ENCODE results near the gene PSMA8. TPM values are rescaled to one million over a fixed set of nuclear protein-coding genes. Genes with fewer than 3 reads are reported as not detected.

PSMA8 gene
- total RNA-seq, 1 donor from 2014 or later, result not detected

GRCh38 chr18:26175481-26175880, 41.8 kb downstream of the PSMA8 start:
- no peak for TF ChIP-seq CTCF (conservative IDR thresholded peaks at IDR 0.05; ENCODE audit: low read depth, low read length)
- H3K4me3 ChIP-seq (ENCODE audit: low read depth, low read length), result no peak overlapping the region
- no peak for DNase-seq (ENCODE audit: low read depth)

- H3K4me3 ChIP-seq (ENCODE audit: low read depth, low read length), result no peak overlapping the region
- no peak for TF ChIP-seq CTCF (conservative IDR thresholded peaks at IDR 0.05; ENCODE audit: low read depth, low read length)
Observed at GRCh38 chr18:26176134-26176533, 42.5 kb downstream of the PSMA8 start.

GRCh38 chr18:26181343-26181826, 47.7 kb downstream of the PSMA8 start:
- no peak overlapping the region for H3K4me3 ChIP-seq (ENCODE audit: low read depth, low read length)
- no peak for TF ChIP-seq CTCF (conservative IDR thresholded peaks at IDR 0.05; ENCODE audit: low read depth, low read length)
- DNase-seq (ENCODE audit: low read depth), result no peak

More at GRCh38 chr18:26176134-26176533, 42.5 kb downstream of the PSMA8 start:
- no peak for DNase-seq (ENCODE audit: low read depth)

DNA sequence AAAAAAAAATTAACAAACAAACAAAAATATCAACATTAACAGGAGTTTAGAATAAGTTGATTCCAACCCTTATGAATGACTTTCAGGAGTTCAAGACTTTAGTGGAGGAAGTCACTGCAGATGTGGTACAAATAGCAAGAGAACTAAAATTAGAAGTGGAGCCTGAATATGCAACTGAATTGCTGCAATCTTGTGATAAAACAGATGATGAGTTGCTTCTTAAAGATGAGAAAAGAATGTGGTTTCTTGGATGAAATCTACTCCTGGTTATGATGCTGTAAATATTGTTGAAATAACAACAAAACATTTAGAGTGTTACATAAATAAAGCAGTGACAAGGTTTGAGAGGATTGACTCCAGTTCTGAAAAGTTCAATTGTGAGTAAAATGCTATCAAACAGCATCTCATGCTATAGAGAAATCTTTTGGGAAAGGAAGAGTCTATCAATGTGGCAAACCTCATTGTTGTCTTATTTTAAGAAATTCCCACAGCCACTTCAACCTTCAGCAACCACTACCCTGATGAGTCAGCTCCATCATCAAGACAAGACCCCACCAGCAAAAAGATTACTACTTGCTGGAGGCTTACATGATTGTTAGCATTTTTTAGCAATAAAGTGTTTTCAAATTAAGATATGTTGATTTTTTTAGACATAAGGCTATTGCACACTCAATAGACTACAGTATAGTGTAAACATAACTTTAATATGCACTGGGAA, 49.9 kb downstream of the PSMA8 start:
- no peak for TF ChIP-seq CTCF (conservative IDR thresholded peaks at IDR 0.05; ENCODE audit: low read depth, low read length)
- no peak for DNase-seq (ENCODE audit: low read depth)
- no peak overlapping the region for H3K4me3 ChIP-seq (ENCODE audit: low read depth, low read length)

DNA sequence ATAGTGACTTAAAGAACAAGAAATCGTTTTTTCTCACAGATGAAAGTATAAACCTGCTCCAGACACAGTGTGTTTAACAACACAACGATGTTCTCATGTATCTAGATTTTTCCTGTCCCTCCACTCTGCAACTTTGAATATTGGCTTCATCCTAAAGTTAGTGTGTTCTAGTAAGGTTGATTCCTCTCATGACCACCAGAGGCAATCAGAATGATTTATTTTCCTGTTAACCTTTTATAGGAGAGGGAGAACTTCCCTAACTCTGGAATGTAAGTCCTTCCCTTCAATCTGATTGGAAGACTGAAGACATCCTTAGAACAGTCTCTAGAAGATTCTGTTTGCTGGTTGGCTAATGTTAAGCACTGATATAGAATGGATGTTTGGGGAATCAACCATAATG, 51.6 kb downstream of the PSMA8 start:
- TF ChIP-seq CTCF (conservative IDR thresholded peaks at IDR 0.05; ENCODE audit: low read depth, low read length), result peak; percentile 39
- no peak overlapping the region for H3K4me3 ChIP-seq (ENCODE audit: low read depth, low read length)
- no peak for DNase-seq (ENCODE audit: low read depth)

DNA sequence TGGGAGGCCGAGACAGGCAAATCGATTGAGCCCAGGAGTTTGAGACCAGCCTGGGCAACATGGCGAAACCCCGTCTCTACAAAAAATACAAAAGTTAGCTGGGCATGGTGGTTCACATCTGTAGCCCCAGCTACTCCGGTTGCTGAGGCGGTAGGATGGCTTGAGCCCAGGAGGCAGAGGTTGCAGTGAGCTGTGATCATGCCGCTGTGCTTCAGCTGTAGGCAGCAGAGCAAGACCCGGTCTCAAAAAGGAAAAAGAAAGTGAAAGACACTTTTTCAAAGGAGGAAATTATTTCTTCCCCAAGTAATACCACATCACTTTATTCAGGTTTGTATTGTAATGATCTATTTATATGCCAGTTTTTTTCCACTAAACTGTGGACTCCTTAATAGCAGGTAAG, 56.8 kb downstream of the PSMA8 start:
- no peak for TF ChIP-seq CTCF (conservative IDR thresholded peaks at IDR 0.05; ENCODE audit: low read depth, low read length)
- H3K4me3 ChIP-seq (ENCODE audit: low read depth, low read length), result no peak overlapping the region
- DNase-seq (ENCODE audit: low read depth), result no peak

DNA sequence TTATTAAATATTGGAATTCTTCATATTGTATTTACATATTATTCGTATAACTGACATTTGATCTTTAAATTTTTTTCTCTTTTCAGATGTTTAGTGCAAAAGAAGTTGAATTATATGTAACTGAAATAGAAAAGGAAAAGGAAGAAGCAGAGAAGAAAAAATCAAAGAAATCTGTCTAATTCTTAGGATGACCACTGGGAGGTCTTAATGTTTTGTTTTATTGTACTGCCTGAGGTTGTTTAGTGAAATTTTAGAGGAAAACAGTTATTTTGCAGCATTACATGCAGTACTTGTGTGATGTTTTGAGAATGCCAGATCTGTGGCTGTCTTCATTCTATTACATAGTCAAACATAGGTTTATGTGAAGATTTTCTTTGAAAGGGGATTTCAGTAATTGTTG, 58.6 kb downstream of the PSMA8 start:
- no peak for DNase-seq (ENCODE audit: low read depth)
- no peak overlapping the region for H3K4me3 ChIP-seq (ENCODE audit: low read depth, low read length)
- no peak for TF ChIP-seq CTCF (conservative IDR thresholded peaks at IDR 0.05; ENCODE audit: low read depth, low read length)

All from epithelial cell of proximal tubule (primary cell).